Tibial nerve (tissue), 4 donors: ENCODE data around the gene ARL17A.
"Not testable (repeated sequence)": the region's sequence is repeated elsewhere in the genome, so short reads cannot be mapped to it uniquely, and the experiment has no call there.

Experiments
- EP300 ChIP-seq, 2 donors: sonication (generic); formaldehyde crosslinking; IDR thresholded peaks; one replicate each; pipeline ENCODE4 v1.6.1; 2017; ENCODE audit warnings: antibody characterized with exemption in 2 of 2, mild to moderate bottlenecking in 1 of 2
- TF ChIP-seq, protein P1 (sequence below), 5 experiments: fragments of 200-600 bp in 3 of 5; fragments of 450-650 bp in 2 of 5; sonication (generic) in 3 of 5; IDR thresholded peaks; one replicate each; pipeline ENCODE4 v1.5.1; 2016 to 2019; ENCODE audit warnings: antibody characterized with exemption in 5 of 5, mild to moderate bottlenecking in 3 of 5, moderate library complexity in 2 of 5

DNA sequence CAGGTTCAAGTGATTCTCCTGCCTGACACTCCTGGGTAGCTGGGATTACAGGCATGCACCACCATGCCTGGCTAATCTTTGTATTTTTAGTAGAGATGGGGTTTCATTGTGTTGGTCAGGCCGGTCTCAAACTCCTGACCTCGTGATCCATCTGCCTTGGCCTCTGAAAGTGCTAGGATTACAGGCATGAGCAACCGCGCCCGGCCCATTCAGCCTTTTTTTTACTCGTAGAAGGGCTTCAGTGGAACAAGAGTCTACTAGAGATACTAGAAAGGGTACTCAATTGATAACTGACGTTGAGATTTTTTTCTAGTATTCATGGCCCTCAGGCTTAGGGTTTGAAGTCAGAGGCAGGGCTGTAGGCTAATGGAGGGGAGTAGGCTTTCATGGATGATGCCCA is 73.6 kb downstream of the ARL17A start:
- TF ChIP-seq EP300 (IDR thresholded peaks at IDR 0.05), result not testable (repeated sequence)
- TF ChIP-seq, protein P1, sequence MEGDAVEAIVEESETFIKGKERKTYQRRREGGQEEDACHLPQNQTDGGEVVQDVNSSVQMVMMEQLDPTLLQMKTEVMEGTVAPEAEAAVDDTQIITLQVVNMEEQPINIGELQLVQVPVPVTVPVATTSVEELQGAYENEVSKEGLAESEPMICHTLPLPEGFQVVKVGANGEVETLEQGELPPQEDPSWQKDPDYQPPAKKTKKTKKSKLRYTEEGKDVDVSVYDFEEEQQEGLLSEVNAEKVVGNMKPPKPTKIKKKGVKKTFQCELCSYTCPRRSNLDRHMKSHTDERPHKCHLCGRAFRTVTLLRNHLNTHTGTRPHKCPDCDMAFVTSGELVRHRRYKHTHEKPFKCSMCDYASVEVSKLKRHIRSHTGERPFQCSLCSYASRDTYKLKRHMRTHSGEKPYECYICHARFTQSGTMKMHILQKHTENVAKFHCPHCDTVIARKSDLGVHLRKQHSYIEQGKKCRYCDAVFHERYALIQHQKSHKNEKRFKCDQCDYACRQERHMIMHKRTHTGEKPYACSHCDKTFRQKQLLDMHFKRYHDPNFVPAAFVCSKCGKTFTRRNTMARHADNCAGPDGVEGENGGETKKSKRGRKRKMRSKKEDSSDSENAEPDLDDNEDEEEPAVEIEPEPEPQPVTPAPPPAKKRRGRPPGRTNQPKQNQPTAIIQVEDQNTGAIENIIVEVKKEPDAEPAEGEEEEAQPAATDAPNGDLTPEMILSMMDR (IDR thresholded peaks at IDR 0.05), result not testable (repeated sequence)
